ENCODE measurements around the gene FARSA.
"Not testable (repeated sequence)": the region's sequence is repeated elsewhere in the genome, so short reads cannot be mapped to it uniquely, and the experiment has no call there.

The FARSA gene

DNA sequence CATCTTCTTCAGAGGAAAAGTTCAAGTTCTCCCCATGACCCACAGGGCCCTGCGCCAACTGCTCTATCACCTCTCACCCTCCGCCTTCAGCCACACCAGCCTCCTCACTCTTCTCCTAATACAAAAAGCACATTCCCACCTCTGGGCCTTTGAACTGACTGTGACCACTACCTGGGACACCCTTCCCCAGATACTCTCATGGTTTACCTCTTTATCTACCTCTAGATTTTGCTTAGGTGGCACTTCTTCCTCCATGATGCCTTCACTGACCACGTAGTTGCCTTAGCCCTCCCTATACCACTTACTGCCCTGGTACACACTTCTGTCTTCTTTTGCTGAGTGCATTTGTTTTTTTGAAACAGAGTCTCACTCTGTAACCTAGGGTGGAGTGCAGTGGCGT, 10.6 kb downstream of the FARSA start:
- TF ChIP-seq, protein P1, sequence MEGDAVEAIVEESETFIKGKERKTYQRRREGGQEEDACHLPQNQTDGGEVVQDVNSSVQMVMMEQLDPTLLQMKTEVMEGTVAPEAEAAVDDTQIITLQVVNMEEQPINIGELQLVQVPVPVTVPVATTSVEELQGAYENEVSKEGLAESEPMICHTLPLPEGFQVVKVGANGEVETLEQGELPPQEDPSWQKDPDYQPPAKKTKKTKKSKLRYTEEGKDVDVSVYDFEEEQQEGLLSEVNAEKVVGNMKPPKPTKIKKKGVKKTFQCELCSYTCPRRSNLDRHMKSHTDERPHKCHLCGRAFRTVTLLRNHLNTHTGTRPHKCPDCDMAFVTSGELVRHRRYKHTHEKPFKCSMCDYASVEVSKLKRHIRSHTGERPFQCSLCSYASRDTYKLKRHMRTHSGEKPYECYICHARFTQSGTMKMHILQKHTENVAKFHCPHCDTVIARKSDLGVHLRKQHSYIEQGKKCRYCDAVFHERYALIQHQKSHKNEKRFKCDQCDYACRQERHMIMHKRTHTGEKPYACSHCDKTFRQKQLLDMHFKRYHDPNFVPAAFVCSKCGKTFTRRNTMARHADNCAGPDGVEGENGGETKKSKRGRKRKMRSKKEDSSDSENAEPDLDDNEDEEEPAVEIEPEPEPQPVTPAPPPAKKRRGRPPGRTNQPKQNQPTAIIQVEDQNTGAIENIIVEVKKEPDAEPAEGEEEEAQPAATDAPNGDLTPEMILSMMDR (IDR thresholded peaks at IDR 0.05; ENCODE audit: extremely low read depth, insufficient read depth, missing control alignments), result no peak
- in situ Hi-C loops (cut with MboI; ENCODE audit: low pct_unique_long_range_greater_than_20kb, low sequenced_read_pairs, unreplicated experiment), result no loop called here
- DNase-seq (ENCODE audit: low spot score), result no peak

DNA sequence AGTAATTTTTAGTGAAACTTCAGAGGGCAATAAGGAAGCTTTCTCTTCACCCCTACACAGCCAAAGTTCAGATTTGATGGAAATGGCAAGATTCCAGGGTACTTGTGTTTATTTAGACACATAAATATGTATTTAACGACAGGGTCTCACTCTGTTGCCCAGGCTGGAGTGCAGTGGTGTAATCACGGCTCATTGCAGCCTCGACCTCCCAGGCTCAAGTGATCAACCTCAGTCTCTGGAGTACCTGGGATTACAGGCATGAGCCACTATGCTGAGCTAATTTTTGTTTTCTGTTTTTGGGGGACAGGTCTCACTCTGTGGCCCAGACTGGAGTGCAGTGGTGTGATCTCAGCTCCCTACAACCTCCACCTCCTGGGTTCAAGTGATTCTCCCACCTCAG, 12.5 kb downstream of the FARSA start:
- in situ Hi-C loops (cut with MboI; ENCODE audit: low pct_unique_long_range_greater_than_20kb, low sequenced_read_pairs, unreplicated experiment), result no loop called here
- DNase-seq (ENCODE audit: low spot score), result no peak
- TF ChIP-seq, protein P1 (IDR thresholded peaks at IDR 0.05; ENCODE audit: extremely low read depth, insufficient read depth, missing control alignments), result no peak

DNA sequence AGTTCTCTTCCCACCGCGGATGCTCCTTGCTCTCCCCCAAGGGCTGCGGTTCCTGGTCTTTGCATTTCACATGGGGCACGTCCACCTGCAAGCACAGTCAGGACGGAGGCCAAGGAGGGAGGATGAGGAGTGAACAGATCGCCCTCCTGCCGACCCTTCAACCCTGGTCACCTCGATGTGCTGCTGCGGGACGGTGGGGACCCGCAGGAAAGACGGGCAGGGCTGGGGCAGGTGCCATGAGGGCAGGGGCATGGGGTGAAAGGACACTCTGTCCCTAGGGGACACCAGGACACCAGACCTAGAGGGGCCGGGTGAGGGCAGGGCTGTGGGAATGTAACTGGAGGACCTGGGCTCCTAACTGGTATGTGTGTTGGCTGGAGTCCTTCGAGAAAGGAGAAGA, 15.3 kb downstream of the FARSA start:
- in situ Hi-C loops (cut with MboI; ENCODE audit: low pct_unique_long_range_greater_than_20kb, low sequenced_read_pairs, unreplicated experiment), result no loop called here
- TF ChIP-seq, protein P1 (IDR thresholded peaks at IDR 0.05; ENCODE audit: extremely low read depth, insufficient read depth, missing control alignments), result no peak
- no peak for DNase-seq (ENCODE audit: low spot score)

DNA sequence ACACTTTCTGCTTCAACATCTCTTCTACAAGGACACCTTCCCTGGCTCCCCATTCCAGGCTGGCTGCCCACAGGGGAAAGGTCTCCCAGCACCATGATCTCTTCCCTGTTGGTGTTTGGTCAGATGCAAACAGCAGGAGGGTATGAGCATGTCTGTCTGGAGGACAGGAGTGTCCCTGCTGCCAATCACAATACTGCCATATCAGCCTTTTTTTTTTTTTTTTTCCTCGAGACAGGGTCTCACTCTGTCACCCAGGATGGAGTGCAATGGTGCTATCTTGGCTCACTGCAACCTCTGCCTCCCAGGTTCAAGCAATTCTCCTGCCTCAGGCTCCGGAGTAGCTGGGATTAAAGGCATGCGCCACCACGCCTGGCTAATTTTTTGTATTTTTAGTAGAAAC, 17.7 kb downstream of the FARSA start:
- in situ Hi-C loops (cut with MboI; ENCODE audit: low pct_unique_long_range_greater_than_20kb, low sequenced_read_pairs, unreplicated experiment); DNase-seq (ENCODE audit: low spot score): not testable (repeated sequence)

DNA sequence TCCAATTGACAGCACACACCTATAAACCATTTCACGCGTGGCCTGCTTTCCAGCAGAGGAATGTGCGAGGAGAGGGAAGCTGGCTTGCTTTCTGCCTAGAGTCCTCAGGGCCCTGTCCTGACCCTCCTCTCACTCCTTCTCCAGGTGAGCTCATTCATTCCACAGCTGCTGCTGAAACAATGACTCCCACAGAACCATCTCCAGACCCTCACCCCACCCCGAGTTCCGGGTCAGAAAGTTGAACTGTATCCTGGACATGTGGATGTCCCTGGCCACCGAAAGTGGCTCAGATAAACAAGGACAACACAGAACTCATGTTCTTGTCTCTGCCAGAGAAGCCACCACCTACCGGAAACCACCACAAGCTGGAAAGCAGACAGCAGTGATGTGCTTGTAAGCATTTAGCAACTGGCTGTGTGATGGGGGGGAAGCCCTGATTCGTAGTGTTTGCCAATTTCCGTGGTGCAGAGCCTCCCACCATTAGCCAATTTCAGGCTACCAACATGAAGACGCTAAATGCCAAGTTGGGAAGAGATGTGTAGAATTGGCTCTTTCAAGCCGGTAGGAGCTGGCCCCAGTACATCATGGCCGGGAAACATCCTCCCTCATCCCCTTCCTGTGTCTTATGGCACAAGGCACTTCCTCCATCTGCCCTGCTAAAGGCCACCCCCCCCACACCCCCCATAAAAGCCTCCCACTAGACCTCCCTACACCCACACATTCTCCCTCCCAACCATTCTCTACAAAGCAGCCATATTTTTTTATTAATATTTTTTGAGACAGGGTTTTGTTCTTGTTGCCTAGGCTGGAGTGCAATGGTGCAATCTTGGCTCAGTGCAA, 19.4 kb downstream of the FARSA start:
- TF ChIP-seq, protein P1 (IDR thresholded peaks at IDR 0.05; ENCODE audit: extremely low read depth, insufficient read depth, missing control alignments), result no peak
- in situ Hi-C loops (cut with MboI; ENCODE audit: low pct_unique_long_range_greater_than_20kb, low sequenced_read_pairs, unreplicated experiment), result no loop called here
- DNase-seq (ENCODE audit: low spot score), result no peak

DNA sequence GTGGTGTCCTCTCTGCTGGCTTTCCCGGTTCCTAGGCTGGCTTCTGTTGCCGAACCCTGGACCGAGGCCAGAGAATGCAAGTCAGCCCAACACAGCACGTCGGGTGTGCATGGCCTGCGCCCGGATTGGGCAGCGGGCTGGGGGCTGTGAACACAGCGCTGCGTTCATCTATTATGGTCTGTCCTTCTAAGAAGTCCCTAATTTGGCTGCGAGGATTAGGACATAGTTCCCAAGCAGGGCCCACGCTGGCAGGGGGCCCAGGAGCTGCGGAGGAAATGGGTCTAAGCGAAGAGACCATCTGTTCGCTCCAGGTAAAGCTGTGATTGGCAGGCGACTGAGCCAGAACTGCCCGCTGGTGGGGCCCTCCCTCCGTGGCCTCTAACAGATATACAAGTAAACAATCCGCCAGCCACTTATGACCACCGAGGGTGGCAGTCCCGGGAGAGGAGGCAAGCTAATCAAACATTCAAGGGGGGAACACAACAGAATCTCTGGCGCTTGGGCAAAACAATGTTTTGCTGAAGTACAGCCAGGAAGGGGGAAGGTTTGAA, 20.4 kb downstream of the FARSA start:
- in situ Hi-C loops (cut with MboI; ENCODE audit: low pct_unique_long_range_greater_than_20kb, low sequenced_read_pairs, unreplicated experiment), result no loop called here
- TF ChIP-seq, protein P1 (IDR thresholded peaks at IDR 0.05; ENCODE audit: extremely low read depth, insufficient read depth, missing control alignments), result no peak
- no peak for DNase-seq (ENCODE audit: low spot score)

DNA sequence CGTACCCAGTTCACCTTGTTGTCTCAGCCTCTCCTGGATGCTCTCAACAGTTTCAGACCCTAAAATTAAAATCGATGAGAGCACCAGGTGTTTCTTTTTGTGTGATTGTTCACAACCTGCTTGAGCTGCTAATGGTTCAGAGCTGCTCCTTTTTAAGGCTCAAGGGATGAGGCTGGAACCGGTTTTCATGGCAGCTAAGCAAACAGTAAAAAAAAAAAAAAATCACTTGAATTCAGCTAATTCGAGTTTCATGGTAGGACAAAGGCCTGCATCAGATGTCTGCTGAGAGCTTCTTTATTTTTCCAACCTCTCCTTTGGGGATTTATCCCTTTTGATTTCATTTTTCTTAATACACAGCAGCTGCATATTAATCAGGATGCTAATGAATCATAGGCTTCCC, 20.9 kb downstream of the FARSA start:
- DNase-seq (ENCODE audit: low spot score), result no peak
- in situ Hi-C loops (cut with MboI; ENCODE audit: low pct_unique_long_range_greater_than_20kb, low sequenced_read_pairs, unreplicated experiment), result no loop called here
- TF ChIP-seq, protein P1 (IDR thresholded peaks at IDR 0.05; ENCODE audit: extremely low read depth, insufficient read depth, missing control alignments), result no peak
